GDM1 (cell line): ENCODE measurements around the gene COL8A2.

Source experiments
- DNase-seq: peaks from one replicate; lab custom pipeline; 2025; lab: John Stamatoyannopoulos, UW

The COL8A2 gene

DNA sequence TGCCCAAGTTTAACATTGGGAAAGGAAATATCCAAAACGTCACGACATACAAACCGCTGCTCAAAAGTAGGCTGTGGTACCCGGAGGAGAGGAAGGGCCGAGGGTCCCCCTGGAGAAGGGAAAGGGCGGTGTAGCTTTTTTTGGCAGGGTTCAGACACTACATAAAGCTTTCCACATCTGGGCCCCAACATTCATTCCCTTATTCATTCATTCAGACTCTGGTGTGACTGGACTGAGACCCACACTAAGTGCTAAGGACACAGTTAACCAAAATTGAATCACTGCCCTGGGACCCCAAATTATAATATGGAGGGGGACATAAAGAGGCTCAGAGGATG is 10.3 kb upstream of the COL8A2 start:
- DNase-seq, result no peak

DNA sequence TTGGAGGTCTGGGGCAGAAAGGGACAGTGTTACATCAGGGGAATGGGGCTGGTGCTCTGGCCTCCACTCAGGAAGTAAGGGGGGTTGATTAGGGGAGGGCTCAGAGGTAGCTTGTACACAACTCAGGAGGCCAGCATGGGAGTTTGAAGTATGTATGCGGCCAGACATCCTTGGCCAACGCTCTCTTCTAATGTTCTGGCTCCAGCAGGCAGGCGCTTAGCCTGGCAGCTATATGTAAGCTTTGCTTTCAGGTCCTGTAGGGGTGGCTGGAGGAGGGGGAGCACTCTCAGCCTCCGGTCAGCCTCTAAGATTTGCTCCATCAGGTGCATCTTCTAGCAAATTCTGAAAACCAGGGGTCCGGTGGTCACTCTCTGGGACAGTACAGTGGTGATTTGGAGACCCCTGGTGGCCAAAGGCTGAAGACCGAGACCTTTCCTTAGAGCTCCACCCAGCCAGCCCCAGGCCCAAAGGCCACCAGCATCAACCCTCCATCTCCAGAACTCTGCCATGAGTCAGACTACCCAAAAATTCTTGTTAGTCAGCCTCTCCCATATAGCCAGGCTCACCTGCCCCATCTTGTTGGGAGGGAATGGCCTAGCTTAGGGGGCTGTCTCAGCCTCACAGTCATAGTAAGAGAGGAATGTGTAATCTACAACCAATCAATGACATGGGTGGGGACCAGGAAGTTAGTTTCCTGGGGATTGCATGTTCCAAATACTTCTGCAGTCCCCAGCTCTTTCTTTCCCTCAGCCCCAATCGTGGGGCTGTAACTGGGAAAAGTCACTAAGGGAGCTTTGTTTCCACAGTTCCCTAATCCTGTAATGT is 9.7 kb upstream of the COL8A2 start:
- no peak for DNase-seq

DNA sequence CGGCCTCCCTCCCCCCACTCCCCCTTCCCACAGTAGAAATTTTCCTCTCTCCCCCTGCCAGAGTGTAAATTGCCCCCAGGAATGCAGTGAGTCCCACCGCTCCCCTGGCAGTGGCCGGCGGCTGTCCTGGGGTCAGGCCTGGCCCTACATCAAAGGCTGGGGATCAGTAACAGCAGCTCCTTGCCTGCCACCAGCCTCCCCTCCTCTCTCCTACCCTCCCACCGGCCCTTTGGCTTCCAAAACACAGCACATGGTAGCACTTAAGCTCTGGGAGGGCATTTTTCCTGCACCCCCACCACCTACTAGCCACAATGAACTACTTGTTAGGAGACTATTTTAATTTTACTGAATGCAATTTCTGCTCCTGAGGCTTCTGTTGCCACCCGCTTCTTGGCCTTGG is 9.0 kb upstream of the COL8A2 start:
- DNase-seq, result no peak

DNA sequence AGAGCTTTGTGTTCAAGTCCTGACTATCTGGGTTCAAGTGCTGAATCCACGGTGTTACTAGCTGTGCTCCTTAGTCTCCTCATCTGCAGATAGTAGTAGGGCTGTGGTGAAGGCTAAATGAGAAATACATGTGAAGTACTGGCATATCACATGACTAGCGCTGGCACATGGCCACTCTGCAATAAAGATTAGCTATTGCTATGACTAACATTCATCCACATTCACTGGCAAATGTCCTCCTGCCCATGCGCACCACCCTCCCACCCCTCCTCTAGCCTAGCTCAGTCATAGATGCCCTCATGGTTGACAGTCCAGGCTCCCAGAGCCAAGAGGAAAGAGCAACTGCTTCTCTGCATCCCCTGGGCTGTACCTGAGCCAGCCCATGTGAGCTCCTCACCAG is 8.5 kb upstream of the COL8A2 start:
- no peak for DNase-seq

DNA sequence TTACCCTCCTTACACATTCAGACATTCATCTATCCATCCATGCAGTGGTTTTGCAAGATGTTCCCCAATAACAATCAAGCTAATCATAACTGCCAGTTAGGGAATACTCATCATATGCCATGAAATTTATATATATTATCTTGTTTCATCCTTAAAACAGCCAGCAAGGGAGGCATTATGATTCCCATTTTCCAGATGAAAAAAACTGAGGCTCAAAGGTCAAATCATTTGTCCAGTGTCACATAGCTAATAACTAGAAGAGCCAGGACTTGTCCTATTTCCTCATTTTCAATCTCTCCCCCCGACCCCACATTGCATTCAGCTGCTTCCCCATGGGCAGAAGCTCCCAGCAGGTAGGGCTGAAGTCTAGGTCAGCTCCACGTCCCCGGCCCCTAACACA is 7.0 kb upstream of the COL8A2 start:
- DNase-seq, result no peak

DNA sequence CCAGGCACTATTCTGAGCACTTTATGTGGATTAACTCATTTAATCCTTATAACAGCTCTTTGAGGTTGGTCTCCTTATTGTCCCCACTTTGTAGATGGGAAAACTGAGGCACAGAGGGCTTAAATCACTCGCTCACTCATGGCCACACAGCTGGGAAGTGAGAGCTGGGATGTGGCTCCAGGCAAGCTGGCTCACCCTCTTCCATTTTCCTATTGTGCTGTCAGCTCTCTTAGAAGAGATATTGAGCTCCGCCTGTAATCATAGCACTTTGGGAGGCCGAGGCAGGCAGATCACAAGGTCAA is 3.8 kb upstream of the COL8A2 start:
- DNase-seq, result no peak

DNA sequence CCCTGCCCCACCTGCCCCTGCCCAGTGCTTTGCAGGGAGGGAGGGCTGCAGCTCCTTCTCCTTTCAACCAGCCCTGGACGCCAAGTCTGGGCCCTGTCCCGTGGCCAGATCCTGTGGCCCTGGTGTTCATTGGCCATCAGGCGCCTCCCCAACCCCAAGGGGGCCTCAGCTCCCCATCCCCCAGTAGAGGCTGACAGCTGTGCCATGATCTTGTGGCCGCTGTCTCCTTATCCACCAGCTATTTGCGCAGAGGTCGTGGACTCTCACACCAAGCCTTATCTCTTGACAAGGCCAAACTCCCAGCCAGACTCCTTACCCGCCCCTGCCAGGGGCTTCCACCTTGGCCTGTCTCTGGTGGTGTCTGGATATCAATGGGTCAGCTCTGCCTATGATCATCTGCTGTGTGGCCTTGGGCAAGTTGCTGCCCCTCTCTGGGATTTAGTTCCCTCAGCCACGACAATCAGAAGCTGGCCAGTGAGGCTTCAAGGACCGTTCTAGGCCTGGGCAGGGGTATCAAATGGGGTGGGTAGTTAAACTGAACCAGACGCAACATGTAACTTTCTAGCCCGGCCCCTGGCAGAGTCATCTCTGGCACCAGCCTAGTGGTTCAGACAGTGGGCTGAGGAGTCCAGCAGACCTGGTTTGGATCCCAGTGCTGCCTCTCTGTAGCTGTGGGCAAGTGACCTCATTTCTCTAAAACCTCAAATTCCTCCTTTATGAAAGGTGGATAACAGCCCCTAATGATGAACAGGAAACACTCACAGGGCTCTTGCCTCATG is 3.3 kb upstream of the COL8A2 start:
- no peak for DNase-seq

DNA sequence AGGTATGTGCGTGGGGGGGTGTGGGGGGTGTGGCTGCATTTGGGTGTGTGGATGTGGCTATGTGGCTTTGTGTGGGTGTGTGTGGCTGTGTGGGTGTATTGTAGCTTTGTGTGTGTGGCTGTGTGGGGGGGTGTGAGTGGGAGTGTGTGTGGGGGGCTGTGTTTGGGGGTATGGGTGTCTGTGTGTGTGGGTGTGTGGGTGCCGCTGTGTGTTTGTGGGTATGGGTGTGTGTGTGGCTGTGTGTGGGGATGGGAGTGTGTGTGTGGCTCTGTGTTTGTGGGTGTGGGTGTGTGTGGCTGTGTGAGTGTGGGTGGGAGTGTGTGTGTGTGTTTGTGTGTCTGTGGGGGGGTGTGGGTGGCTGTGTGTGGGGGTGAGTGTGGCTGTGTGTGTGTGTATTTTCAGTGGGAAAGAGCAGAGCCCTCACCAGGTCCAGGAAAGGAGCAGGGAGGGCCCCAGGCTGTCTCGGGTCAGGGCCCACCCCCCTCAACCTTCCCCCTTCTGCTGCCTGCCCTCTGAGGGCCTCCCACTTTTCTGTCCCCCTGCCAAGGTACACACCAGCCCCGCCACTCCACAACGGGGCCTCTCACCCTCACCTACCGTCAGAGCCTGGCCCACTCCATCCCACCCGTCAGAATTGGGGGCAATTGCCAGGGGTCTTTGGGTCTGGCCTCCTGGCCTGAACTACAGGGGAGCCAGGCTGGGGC is 1.9 kb upstream of the COL8A2 start:
- no peak for DNase-seq

DNA sequence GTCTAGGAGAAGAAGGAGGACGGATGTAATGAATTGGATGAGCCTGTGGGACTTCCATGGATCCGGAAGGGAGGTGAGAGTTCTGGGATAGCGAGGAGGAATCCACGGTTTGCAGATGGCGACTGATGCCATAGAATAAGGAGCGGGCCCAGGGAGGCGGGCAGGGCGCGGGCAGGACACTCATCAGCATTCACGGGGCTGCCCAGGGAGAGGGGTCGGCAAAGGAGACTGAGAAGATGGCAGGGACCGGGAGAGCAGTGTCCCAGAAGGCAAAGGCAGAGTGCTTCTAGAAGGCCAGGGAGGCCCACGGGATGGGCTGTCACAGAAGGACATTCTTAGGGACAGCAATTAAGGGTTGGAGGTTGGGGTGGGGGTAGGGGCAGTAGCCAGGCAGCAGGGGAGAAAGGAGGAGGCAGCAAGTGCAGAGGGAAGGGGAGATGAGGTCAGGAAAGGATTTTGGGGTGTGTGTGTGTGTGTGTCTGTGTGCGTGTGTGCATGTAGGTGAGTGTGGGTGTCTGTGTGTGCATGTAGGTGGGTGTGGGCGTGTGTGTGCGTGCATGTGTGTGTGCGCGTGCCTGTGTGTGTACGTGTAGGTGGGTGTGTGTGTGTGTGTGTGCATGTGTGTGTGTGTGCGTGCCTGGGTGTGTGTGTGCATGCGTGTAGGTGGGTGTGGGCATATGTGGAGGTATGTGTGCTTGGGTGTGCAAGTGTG is 1.1 kb upstream of the COL8A2 start:
- no peak for DNase-seq

DNA sequence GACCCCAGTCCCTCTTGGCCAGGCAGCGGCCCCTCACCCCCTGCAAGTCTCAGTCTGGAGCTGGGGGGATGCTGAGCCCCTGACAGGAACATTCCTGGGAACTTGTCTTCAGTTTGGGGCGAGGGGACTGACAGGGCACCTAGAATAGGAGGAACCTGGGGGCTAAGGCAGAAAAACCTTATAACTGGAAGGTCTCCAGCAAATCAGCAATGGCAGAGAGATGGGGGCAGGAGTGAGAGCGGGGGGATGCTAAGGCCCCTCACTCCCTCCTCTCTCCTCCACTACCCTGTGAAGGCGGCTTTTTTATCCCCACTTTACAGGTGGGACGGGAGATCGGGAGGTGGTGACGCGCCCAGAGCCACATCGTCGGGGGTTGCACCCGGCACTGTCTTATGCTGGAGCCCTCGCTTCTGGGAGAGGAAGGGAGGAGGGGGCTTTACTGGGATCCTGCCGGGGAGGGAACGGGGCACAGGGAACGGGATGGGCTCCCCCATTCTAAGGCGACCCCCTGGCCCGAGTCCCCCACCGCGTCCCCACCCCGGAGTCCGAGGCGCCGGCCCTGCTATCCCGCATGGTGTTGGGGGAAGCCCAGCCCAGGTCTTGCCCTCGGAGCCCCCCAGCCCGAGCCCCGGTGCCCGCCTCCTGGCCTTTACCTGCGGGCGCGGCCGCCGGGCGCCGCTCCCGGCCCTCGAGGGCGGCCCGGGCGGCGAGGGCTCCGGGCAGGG is 456 bp downstream of the COL8A2 start:
- DNase-seq, result no peak

DNA sequence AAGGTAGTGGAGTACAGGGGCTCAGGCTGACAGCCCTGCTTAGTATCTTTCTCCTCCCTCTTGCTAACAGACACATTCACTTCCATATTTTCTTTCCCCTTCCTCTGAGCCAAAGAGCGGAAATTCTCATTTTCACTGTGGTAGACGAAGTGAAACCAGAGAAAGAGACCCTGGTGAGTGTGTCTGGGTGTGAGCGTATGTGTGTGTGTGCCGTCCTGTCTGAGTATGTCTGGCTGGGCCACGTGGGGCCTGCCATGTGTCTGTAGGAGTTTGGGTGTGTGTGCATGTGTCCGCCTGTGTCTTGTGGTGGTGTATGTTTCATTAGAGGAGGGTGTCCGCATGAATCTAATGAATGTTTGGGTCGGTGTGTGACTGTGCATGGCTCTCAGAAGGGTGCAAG is 1.7 kb downstream of the COL8A2 start:
- DNase-seq, result no peak

DNA sequence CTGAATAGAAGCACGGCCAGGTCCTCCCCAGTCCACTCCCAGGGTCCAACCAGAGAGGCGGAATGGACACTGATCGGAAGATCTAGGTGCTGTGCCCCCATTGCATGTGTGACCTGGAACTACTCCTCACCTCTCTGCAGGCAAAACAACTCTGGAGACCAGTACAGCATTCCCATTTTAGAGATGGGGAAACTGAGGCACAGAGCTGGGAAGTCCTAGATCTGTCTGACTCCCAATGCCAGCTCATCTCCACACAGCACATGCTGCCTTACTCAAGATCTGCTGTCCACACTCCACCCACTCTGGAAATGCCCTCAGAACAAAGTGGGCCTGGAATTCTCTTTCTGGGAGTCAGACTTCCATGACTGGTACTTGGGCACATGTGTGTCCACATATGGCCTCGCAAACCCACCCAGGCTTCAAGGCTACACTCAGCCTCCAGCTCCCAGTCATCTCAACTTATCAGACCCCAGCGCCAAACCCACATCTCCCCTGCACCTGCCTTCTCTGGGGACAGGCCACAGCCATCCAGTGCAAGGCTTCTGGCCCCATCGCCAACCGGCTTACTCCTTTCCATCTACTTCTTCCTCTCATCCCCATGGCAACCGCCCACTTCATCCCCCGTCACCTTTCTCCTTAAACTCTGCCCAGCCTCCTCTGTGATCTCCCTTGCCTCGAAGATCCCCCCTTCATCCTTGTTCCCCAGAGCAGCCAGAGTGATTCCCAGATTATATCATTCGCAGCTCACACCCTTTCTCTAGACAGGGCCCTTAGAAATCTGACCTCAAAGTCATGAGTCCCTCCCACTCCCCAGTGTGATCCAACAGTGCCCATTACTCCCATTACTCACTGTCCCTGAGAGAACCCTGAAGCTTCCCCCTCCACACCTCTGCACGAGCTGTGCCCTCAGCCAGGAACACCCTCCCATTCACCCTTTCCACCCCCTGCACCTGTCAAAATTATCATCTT is 2.7 kb downstream of the COL8A2 start:
- DNase-seq, result no peak

DNA sequence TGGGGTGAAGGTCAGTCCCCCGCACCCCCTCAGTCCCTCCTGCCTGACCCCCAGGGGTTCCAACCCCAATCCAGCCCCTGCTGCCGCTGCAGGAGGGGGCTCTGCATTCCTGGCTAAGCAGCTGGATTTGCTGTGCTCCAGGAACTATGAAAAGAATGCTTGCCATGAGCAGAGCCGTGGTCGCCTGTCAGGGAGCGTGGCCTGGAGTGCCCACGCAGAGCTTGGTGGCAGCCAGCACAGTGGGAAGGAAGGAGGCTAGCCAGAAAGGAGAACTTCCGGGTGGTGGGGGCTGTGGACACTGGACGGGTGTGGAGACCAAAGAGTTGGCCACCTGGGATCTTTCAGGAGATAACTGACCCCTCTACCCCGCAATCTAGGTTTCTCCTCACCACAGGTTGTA is 5.6 kb downstream of the COL8A2 start:
- no peak for DNase-seq

DNA sequence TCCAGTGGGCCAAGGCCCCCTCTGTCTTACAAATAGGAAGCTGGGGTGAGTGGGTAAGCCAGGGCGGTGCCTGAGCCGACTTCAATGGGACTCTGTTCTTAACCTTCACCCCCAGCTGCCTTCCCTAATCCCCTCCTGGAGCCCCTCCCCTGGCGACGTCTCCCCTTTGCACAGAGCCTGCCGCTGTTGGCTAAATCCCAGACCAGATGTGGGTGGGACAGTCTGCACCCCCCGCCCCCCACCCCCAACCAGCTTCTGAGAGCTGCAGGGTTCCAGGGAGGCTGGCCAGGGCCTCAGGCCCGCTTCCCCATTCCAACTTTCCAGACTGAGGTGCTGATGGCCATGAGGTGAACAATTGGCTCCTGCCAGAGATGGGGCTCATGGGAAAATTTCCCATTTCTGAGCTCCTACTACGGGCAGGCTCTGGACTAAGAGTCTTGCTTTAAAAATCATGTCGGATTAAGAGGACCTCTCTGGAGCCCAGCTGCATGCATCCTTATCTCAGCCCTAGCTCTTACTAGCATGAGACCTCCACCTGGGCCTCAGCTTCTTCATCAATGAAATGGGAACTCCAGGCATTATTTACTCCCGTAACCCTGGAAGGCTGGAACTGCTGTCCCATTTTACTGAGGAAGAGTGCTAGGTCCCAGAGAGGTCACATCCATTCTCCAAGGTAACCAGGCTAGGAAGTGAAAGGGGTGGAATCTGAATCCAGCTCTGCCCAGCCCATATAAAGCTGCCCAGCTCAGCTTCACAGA is 6.4 kb downstream of the COL8A2 start:
- DNase-seq, result no peak

DNA sequence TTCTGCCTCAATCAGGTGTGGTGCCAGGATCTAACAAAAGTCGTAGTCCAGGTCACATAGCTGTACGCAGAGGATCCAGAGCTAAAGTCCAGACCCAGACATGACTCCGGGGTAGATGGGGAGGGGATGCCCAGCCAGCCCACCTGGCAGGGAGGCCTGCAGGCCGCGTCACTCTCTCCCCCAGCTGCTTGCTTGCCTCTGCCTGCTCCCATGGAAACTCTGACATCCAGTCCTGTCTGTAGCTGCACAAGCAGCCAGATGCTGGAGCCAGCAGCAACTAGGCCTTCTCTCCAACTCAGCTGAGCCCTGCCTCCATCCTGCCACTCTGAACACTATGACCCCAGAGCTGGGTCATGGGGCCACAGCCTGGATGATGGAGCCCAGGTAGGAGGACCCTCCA is 8.1 kb downstream of the COL8A2 start:
- no peak for DNase-seq

DNA sequence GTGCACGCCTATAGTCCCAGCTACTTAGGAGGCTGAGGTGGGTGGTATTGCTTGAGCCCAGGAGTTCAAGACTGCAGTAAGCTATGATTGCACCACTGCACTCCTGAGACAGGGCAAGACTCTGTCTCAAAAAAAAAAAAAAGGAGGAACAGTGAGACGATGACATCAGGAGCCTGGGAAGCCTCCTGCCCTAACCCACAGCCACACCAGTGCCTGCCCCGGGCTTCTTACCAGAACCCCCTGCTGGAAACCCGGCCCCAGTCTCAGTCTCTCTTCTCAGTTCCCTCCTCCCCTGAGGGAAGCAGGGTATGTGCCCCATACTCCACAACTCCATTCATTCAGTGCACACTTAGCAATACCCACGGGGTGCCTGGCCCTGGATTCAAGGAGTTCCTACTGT is 9.1 kb downstream of the COL8A2 start:
- DNase-seq, result no peak

DNA sequence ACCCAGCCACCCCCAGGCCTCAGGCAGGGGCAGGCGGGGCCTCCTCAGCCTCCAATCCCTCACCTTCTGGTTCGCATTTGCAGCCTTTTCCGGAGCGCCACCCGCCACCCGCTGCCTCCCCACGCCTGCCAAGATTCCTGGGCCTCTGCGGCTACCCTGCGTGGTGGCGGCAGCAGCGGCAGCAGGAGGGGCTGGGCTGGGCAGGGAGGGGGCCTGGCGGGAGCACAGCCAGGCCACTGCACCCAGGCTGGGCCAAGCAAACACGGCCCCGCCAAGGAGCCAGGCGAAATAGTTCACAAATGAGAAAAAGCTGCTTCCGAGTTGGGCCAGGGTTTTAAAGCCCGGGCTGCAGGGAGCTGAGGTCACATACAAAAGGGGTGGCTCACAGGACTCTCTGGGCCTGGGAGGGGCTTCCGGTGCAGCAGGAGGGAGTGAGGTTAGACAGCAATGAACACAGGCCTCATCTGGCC is 9.8 kb downstream of the COL8A2 start:
- DNase-seq, result no peak

DNA sequence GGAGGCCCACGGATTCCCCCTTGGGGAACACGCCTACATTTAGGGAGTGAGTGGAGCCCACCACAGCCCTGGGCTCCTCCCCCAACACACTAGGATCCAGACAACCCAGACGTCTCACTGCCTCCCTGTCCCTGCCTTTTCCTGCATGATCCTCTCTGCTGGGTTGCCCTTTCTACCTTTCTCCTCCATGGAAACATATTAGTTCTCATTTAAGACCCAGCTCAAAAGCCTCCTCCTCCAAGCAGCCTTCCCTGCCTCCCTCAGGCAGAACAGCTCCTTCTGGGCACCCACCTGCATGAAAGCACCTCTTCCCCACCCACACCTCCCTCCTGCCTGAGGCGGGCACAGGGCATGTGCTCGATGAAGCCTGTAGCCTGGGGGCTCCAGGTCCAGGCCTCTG is 10.7 kb downstream of the COL8A2 start:
- no peak for DNase-seq

DNA sequence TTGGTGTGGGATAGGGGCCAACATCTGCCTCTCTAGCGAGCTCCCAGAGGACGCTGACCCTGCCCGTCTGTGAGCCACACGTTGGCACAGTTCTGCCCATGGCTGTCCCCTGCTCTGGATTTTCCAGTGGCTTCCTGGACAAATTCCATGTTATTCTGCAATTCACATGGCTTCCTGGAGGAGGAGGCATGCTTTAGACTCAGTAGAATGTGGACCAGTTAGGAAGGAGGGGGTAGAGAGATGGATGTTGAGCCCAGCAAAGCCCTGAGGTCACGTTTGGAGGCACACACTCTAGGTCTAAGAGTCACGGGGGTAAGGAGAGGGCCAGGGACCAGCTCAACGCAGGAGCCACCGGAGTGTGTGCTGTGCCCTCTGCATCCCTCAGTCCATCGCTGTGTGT is 12.2 kb downstream of the COL8A2 start:
- DNase-seq, result no peak

DNA sequence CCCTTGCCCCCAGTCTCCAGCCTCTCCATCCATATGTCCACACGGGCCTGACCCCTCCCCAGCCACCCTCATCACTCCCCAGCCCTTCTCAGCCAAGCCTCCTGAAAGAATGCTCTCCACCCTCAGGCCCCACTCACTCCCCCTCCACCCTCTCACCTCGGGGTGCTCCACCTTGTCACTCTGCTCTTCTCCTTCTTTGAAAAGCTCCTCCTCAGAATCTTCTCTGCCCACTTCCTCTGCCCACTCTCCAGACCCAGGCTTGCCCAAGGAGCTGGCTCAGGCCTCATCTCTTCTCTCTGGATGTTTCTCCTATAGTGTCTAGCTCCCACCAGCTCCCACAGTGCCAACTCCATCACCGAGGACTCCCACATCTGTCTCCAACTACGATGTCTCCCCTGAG is 13.9 kb downstream of the COL8A2 start:
- no peak for DNase-seq
